T-cell (primary cell): ENCODE results near the gene SLC5A11. TPM values are rescaled to one million over a fixed set of nuclear protein-coding genes. Genes with fewer than 3 reads are reported as not detected.
"Not testable (repeated sequence)": the region's sequence is repeated elsewhere in the genome, so short reads cannot be mapped to it uniquely, and the experiment has no call there.

Experiments used
- ATAC-seq, 4 experiments: fragments of 200-7000 bp in 3 of 4; fragments of 150-1000 bp in 1 of 4; cut with Tn5 transposase; replicated peaks in 1 of 4; 1 replicate in 3 of 4; 2 replicates in 1 of 4; pipeline ENCODE4 v1.10.0; 2021; ENCODE audit warnings: moderate library complexity in 3 of 4, mild to moderate bottlenecking in 2 of 4, moderate number of reproducible peaks in 1 of 4
- CTCF ChIA-PET, 2 donors: fragments of 300-600 bp; sonication (Branson Sonifier 250); formaldehyde crosslinking; loops; one replicate each; lab custom pipeline; 2022; ENCODE audit warnings: antibody characterized with exemption in 2 of 2; lab: Charles Lee
- POLR2A ChIA-PET, 2 donors: fragments of 300-600 bp; sonication (Branson Sonifier 250); formaldehyde crosslinking; loops; one replicate each; lab custom pipeline; 2022; ENCODE audit warnings: antibody characterized with exemption in 2 of 2; lab: Charles Lee
- DNase-seq, 35 experiments: peaks; one replicate each; pipeline versions ENCODE4 v3.0.0 to v3.0.0-alpha.2; 2013 to 2023
- H3K27ac ChIP-seq: one replicate; pipeline ENCODE4 v1.5.1; 2013; ENCODE audit warnings: low read length
- H3K27me3 ChIP-seq, 2 experiments: replicated peaks in 1 of 2; 1 replicate in 1 of 2; 2 replicates in 1 of 2; pipeline versions ENCODE4 v1.6.1 to v1.7.0; 2013; ENCODE audit warnings: low read length in 1 of 2, mixed read lengths in 1 of 2; ENCODE audit not compliant: control insufficient read depth in 2 of 2, insufficient read depth in 2 of 2; ENCODE audit errors: extremely low read depth in 1 of 2
- H3K36me3 ChIP-seq, 2 donors: 1 replicate in 1 of 2; 2 replicates in 1 of 2; pipeline versions ENCODE4 v1.6.1 to v1.7.0; 2013; ENCODE audit warnings: low read length in 1 of 2; ENCODE audit not compliant: control insufficient read depth in 2 of 2, insufficient read depth in 1 of 2; ENCODE audit errors: extremely low read depth in 1 of 2
- H3K4me1 ChIP-seq, 2 experiments: 1 replicate in 1 of 2; 2 replicates in 1 of 2; pipeline versions ENCODE4 v1.6.1 to v1.7.0; 2013; ENCODE audit warnings: low read length in 2 of 2, mixed read lengths in 1 of 2; ENCODE audit not compliant: insufficient read depth in 2 of 2, control insufficient read depth in 1 of 2; ENCODE audit errors: extremely low read depth in 1 of 2
- H3K4me3 ChIP-seq, 2 donors: 1 replicate in 1 of 2; 2 replicates in 1 of 2; pipeline versions ENCODE4 v1.5.1 to v1.7.0; 2013; ENCODE audit warnings: mild to moderate bottlenecking in 2 of 2, low read length in 1 of 2, moderate library complexity in 1 of 2; ENCODE audit not compliant: control insufficient read depth in 1 of 2; ENCODE audit errors: extremely low read depth in 1 of 2
- H3K9me3 ChIP-seq: 2 replicates; pipeline ENCODE4 v1.7.0; 2013
- H3K27ac Mint-ChIP-seq, 2 donors: one replicate each; pipeline ENCODE4 v1.8.0; 2020 to 2021; ENCODE audit warnings: mild to moderate bottlenecking in 2 of 2, mixed read lengths in 2 of 2
- H3K27me3 Mint-ChIP-seq, 2 donors: one replicate each; pipeline ENCODE4 v1.8.0; 2021 to 2022; ENCODE audit warnings: mixed read lengths in 2 of 2
- H3K36me3 Mint-ChIP-seq: one replicate; pipeline ENCODE4 v1.8.0; 2021; ENCODE audit warnings: mixed read lengths
- H3K4me1 Mint-ChIP-seq, 3 donors: one replicate each; pipeline ENCODE4 v1.8.0; 2020 to 2022; ENCODE audit warnings: mixed read lengths in 3 of 3, mild to moderate bottlenecking in 1 of 3
- H3K4me3 Mint-ChIP-seq, 3 donors: one replicate each; pipeline ENCODE4 v1.8.0; 2020 to 2022; ENCODE audit warnings: mild to moderate bottlenecking in 3 of 3, mixed read lengths in 3 of 3, moderate library complexity in 3 of 3
- H3K9me3 Mint-ChIP-seq, 3 donors: one replicate each; pipeline ENCODE4 v1.8.0; 2020 to 2022; ENCODE audit warnings: mixed read lengths in 3 of 3
- WGBS: methylation state at CpG from one replicate; pipeline ENCODE4 v1.1.5; 2013; ENCODE audit warnings: missing lambda C conversion rate; ENCODE audit not compliant: insufficient coverage; 5-methylcytosine and 5-hydroxymethylcytosine counted together
- total RNA-seq, 35 experiments: library from RNA in 6 of 35; stranded (reverse) in 6 of 35; fragments of 120-200 nt in 1 of 35; gene quantifications; one replicate each; pipeline versions ENCODE4 v1.2.1 to v1.2.4 and lab custom pipeline; 2013 to 2026

The SLC5A11 gene
- total RNA-seq, 5 donors from 2014 or later (not counting 1 experiment from before 2014, with no cell fraction given): 0.36 to 4.2 (median 0.62) TPM; not detected in 1

GRCh38 chr16:24887472-24887871, 41.7 kb downstream of the SLC5A11 start:
- no peak for ATAC-seq
- Mint-ChIP-seq H3K4me3 (no peak overlapping the region), H3K36me3 (no peaks in the 10 kb centered on the region), H3K27me3 (peaks cover 5 to 9% of the 10 kb centered on the region in 2 donors), H3K9me3 (no peaks in the 10 kb centered on the region), H3K4me1 (no peaks in the 10 kb centered on the region), H3K27ac (no peak overlapping the region)
- ChIA-PET CTCF (no interaction called here), POLR2A (no interaction called here)
- no peak for DNase-seq
- no CpG with 5 or more reads among the region's 2 CpGs for WGBS
- Histone ChIP-seq H3K4me1 (no peaks in the 10 kb centered on the region), H3K9me3 (no peaks in the 10 kb centered on the region), H3K36me3 (no peaks in the 10 kb centered on the region), H3K27ac (no peak overlapping the region), H3K4me3 (no peak overlapping the region), H3K27me3 (peaks cover 0 to 3% of the 10 kb centered on the region in 2 experiments)

DNA sequence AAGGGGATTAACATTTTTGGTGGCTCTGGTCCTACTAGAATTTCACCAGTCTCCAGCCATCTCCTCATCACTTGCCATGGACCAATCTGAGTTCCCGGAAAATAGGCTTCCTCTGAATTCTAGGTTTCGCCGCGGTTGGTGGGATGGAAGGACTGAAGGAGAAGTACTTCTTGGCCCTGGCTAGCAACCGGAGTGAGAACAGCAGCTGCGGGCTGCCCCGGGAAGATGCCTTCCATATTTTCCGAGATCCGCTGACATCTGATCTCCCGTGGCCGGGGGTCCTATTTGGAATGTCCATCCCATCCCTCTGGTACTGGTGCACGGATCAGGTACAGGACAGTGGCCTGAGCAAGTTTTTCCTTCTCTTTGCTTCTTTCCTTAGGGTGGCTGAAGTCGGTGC, 45.0 kb downstream of the SLC5A11 start:
- Mint-ChIP-seq H3K36me3 (no peaks in the 10 kb centered on the region), H3K27me3 (peaks cover 8 to 15% of the 10 kb centered on the region in 2 donors), H3K27ac (no peak overlapping the region), H3K4me3 (no peak overlapping the region), H3K4me1 (no peaks in the 10 kb centered on the region), H3K9me3 (no peaks in the 10 kb centered on the region)
- no peak for DNase-seq
- Histone ChIP-seq H3K4me3 (no peak overlapping the region), H3K9me3 (no peaks in the 10 kb centered on the region), H3K36me3 (no peaks in the 10 kb centered on the region), H3K27ac (no peak overlapping the region), H3K27me3 (peaks cover 0 to 10% of the 10 kb centered on the region in 2 experiments), H3K4me1 (no peaks in the 10 kb centered on the region)
- ChIA-PET CTCF (no interaction called here), POLR2A (interaction anchor here in 1 of 2 donors (0.6 kb wide), 1 partner anchor 191 kb away, joined by 8 read pairs; no protein-coding TSS in a partner anchor)
- no peak for ATAC-seq
- WGBS: 78% methylated on average over 8 of the region's 13 CpGs

DNA sequence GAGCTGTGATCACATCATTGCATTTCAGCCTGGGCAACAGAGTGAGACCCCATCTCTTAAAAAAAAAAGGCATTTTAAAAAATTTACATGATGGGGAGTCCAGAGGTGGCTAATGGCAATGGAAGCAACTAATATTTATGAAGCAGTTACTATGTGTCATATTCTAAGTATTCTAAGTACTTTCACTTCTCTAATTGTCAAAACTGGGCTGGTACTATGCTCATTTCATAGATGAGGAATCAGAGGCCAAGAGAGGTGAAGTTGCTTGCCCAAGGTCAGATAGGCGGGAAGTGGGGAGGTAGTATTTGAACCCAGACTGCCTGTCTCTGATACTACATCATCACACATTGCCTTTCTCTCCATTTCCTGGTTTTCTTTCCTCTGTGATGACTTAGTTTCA, 50.7 kb downstream of the SLC5A11 start:
- Histone ChIP-seq H3K9me3 (no peaks in the 10 kb centered on the region), H3K4me1 (no peaks in the 10 kb centered on the region), H3K27me3 (peaks cover 0 to 18% of the 10 kb centered on the region in 2 experiments), H3K4me3 (no peak overlapping the region), H3K27ac (no peak overlapping the region), H3K36me3 (no peaks in the 10 kb centered on the region)
- Mint-ChIP-seq H3K27me3 (peaks cover 5 to 6% of the 10 kb centered on the region in 2 donors), H3K36me3 (no peaks in the 10 kb centered on the region), H3K4me1 (no peaks in the 10 kb centered on the region), H3K9me3 (peaks cover 0 to 2% (median 0%) of the 10 kb centered on the region in 3 donors), H3K27ac (no peak overlapping the region), H3K4me3 (no peak overlapping the region)
- no peak for DNase-seq
- no peak for ATAC-seq
- ChIA-PET POLR2A (no interaction called here), CTCF (interaction anchor here in 1 of 2 donors (0.6 kb wide), 1 partner anchor 13 kb away, joined by 3 read pairs; no protein-coding TSS in a partner anchor)
- no CpG with 5 or more reads among the region's 1 CpG for WGBS

- ATAC-seq, CTCF ChIA-PET, H3K27me3 Mint-ChIP-seq, H3K9me3 Mint-ChIP-seq, H3K36me3 Mint-ChIP-seq, H3K4me1 Mint-ChIP-seq, H3K27ac Mint-ChIP-seq, H3K9me3 ChIP-seq, DNase-seq, H3K27ac ChIP-seq, POLR2A ChIA-PET, H3K4me3 Mint-ChIP-seq, H3K4me3 ChIP-seq, H3K4me1 ChIP-seq, H3K36me3 ChIP-seq: not testable (repeated sequence)
- no CpG with 5 or more reads among the region's 2 CpGs for WGBS
- H3K27me3 ChIP-seq: peaks cover 0 to 18% of the 10 kb centered on the region in 2 experiments
Measured at GRCh38 chr16:24897522-24897921, 51.8 kb downstream of the SLC5A11 start.

DNA sequence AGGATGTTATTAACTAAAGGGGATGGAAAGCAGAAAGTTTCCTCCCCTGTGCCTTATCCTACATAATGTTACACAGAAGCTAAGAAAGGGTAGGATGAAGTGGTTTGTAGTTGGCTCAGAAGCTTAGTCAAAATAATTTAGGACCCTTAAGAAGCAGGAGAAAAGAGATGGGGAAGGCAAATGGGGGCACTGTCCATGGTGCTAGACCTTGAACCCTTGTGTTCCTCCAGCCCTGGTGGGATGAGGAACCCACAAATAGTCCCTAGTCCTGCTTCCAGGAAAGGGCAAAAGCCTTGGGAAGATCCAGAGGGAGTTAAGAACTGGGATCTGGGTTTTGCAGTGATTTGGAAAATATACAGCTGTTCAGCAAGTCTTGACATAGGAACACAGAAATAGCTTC, 54.5 kb downstream of the SLC5A11 start:
- no peaks in the 10 kb centered on the region for H3K36me3 ChIP-seq
- no peaks in the 10 kb centered on the region for H3K4me1 ChIP-seq
- H3K36me3 Mint-ChIP-seq: no peaks in the 10 kb centered on the region
- H3K4me3 ChIP-seq: no peak overlapping the region
- H3K27me3 ChIP-seq: peaks cover 0 to 15% of the 10 kb centered on the region in 2 experiments
- DNase-seq (no peak), ATAC-seq (no peak)
- POLR2A ChIA-PET: interaction anchor here in 1 of 2 donors (0.6 kb wide), 1 partner anchor 1652 kb away, joined by 3 read pairs; no protein-coding TSS in a partner anchor
- H3K27ac Mint-ChIP-seq: no peak overlapping the region
- H3K27me3 Mint-ChIP-seq: peaks cover 6% of the 10 kb centered on the region in 2 donors
- H3K9me3 Mint-ChIP-seq: peaks cover 0 to 2% (median 0%) of the 10 kb centered on the region in 3 donors
- no peaks in the 10 kb centered on the region for H3K9me3 ChIP-seq
- no peak overlapping the region for H3K27ac ChIP-seq
- CTCF ChIA-PET: no interaction called here
- H3K4me3 Mint-ChIP-seq: no peak overlapping the region
- no peaks in the 10 kb centered on the region for H3K4me1 Mint-ChIP-seq

- H3K27ac ChIP-seq: no peak overlapping the region
- no peak for DNase-seq
- ChIA-PET POLR2A (interaction anchor here (0.5 to 0.6 kb wide), 2 partner anchors 201 to 245 kb away, joined by 3 to 8 read pairs; no protein-coding TSS in a partner anchor), CTCF (interaction anchor here in 1 of 2 donors (0.6 kb wide), 1 partner anchor 350 kb away, joined by 3 read pairs; no protein-coding TSS in a partner anchor)
- H3K27me3 Mint-ChIP-seq: peaks cover 4 to 6% of the 10 kb centered on the region in 2 donors
- no peak overlapping the region for H3K27ac Mint-ChIP-seq
- no peaks in the 10 kb centered on the region for H3K36me3 Mint-ChIP-seq
- ATAC-seq: no peak
- peaks cover 0 to 7% of the 10 kb centered on the region in 2 experiments for H3K27me3 ChIP-seq
- H3K4me1 Mint-ChIP-seq: peaks cover 0 to 4% (median 0%) of the 10 kb centered on the region in 3 donors
- H3K9me3 ChIP-seq: no peaks in the 10 kb centered on the region
- 58% methylated on average over 6 of the region's 14 CpGs for WGBS
- no peak overlapping the region for H3K4me3 ChIP-seq
- no peaks in the 10 kb centered on the region for H3K9me3 Mint-ChIP-seq
- no peaks in the 10 kb centered on the region for H3K4me1 ChIP-seq
- no peak overlapping the region for H3K4me3 Mint-ChIP-seq
- no peaks in the 10 kb centered on the region for H3K36me3 ChIP-seq
Measured at GRCh38 chr16:24906199-24906808, 60.5 kb downstream of the SLC5A11 start.
